Measurements from ENCODE around the gene TCN1. TPM values are rescaled to one million over a fixed set of nuclear protein-coding genes. Genes with fewer than 3 reads are reported as not detected.
"Not testable (repeated sequence)": the region's sequence is repeated elsewhere in the genome, so short reads cannot be mapped to it uniquely, and the experiment has no call there.

Gene TCN1
- total RNA-seq, 2 experiments from 2014 or later: not detected

DNA sequence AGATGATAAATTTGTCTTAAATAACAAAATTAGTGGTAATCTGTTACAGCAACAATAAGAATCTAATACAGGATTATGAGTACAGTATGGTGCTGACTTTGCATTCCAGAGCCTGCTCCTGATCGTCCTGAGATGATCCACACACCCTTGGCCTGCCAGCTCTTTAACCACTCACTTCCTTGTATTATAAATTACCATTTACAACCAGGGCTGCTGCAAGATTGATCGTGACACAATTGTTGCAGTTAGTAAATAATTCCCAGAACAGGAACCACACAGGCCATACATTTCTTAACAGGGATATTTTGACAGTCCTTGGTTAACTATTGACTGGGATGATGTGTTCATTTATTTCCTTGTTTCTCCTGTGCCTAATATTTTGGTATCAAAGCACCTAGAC lies 17.2 kb downstream of the TCN1 start:
- intact Hi-C loops (cut with micrococcal nuclease; ENCODE audit: unreplicated experiment): no loop called here
- no peak for TF ChIP-seq CTCF (conservative IDR thresholded peaks at IDR 0.05; ENCODE audit: low read length)
- TF ChIP-seq EZH2phosphoT487 (IDR thresholded peaks at IDR 0.05; ENCODE audit: borderline replicate concordance, low read depth, low read length): no peak
- CTCF ChIA-PET (ENCODE audit: unreplicated experiment): no interaction called here

DNA sequence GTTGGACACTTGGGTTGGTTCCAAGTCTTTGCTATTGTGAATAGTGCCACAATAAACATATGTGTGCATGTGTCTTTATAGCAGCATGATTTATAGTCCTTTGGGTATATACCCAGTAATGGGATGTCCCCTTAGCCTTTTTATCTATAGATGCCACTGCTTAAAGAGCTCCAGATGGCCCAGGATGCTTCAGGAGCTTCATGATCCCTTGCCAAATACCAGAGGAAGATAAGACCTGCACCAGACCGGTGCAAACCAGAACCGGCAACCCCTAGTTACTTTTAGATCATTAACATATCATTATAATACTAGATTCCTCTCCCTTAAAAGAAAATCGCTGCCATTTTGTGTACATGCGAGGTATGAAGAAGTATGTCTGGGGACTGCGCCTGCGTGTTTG lies 17.8 kb downstream of the TCN1 start:
- intact Hi-C loops (cut with micrococcal nuclease; ENCODE audit: unreplicated experiment); H3K4me3 ChIP-seq (ENCODE audit: low read depth, low read length, poor library complexity, severe bottlenecking); H2AFZ ChIP-seq (ENCODE audit: low read length); H3K36me3 ChIP-seq (ENCODE audit: insufficient read depth, low read length); H3K4me1 ChIP-seq (ENCODE audit: insufficient read depth, low read length, poor library complexity, severe bottlenecking); POLR2A ChIA-PET; H3K9me2 ChIP-seq (ENCODE audit: insufficient read depth, low read length); H4K20me1 ChIP-seq (ENCODE audit: insufficient read depth, low read length); DNase-seq (ENCODE audit: low spot score); H3K9me3 ChIP-seq (ENCODE audit: low read length); H3K27ac ChIP-seq (ENCODE audit: low read depth, low read length, poor library complexity, severe bottlenecking); CTCF ChIA-PET (ENCODE audit: unreplicated experiment); BruUV-seq (replicated peaks); H3K79me2 ChIP-seq (ENCODE audit: insufficient read depth, low read depth, low read length); H3K4me2 ChIP-seq (ENCODE audit: low read length): not testable (repeated sequence)

More for the DNA sequence above, 17.2 kb downstream of the TCN1 start:
- H3K4me1 ChIP-seq (ENCODE audit: insufficient read depth, low read length, poor library complexity, severe bottlenecking): no peaks in the 10 kb centered on the region
- no peak overlapping the region for H3K4me3 ChIP-seq (ENCODE audit: low read depth, low read length, poor library complexity, severe bottlenecking)
- BruUV-seq (replicated peaks): no TSS peak
- no peaks in the 10 kb centered on the region for H3K36me3 ChIP-seq (ENCODE audit: insufficient read depth, low read length)
- no peak overlapping the region for H2AFZ ChIP-seq (ENCODE audit: low read length)
- no peak overlapping the region for H3K27ac ChIP-seq (ENCODE audit: low read depth, low read length, poor library complexity, severe bottlenecking)
- POLR2A ChIA-PET: interaction anchor here (0.6 kb wide), 1 partner anchor 20 kb away, joined by 3 read pairs; no protein-coding TSS in a partner anchor
- H3K4me2 ChIP-seq (ENCODE audit: low read length): no peak overlapping the region
- DNase-seq (ENCODE audit: low spot score): no peak
- no peaks in the 10 kb centered on the region for H3K79me2 ChIP-seq (ENCODE audit: insufficient read depth, low read depth, low read length)
- H4K20me1 ChIP-seq (ENCODE audit: insufficient read depth, low read length): no peaks in the 10 kb centered on the region
- H3K9me2 ChIP-seq (ENCODE audit: insufficient read depth, low read length): no peaks in the 10 kb centered on the region
- H3K9me3 ChIP-seq (ENCODE audit: low read length): no peaks in the 10 kb centered on the region

GRCh38 chr11:59847626-59848025 lies 18.7 kb downstream of the TCN1 start:
- H3K36me3 ChIP-seq (ENCODE audit: insufficient read depth, low read length): no peaks in the 10 kb centered on the region
- H3K4me3 ChIP-seq (ENCODE audit: low read depth, low read length, poor library complexity, severe bottlenecking): no peak overlapping the region
- DNase-seq (ENCODE audit: low spot score): no peak
- no peak overlapping the region for H2AFZ ChIP-seq (ENCODE audit: low read length)
- H3K27ac ChIP-seq (ENCODE audit: low read depth, low read length, poor library complexity, severe bottlenecking): no peak overlapping the region
- no peak overlapping the region for H3K4me2 ChIP-seq (ENCODE audit: low read length)
- H3K79me2 ChIP-seq (ENCODE audit: insufficient read depth, low read depth, low read length): no peaks in the 10 kb centered on the region
- no TSS peak for BruUV-seq (replicated peaks)
- ChIA-PET POLR2A (interaction anchor here (0.7 kb wide), 1 partner anchor 289 kb away, joined by 5 read pairs; no protein-coding TSS in a partner anchor), CTCF (ENCODE audit: unreplicated experiment) (no interaction called here)
- no peaks in the 10 kb centered on the region for H3K9me2 ChIP-seq (ENCODE audit: insufficient read depth, low read length)
- H3K4me1 ChIP-seq (ENCODE audit: insufficient read depth, low read length, poor library complexity, severe bottlenecking): no peaks in the 10 kb centered on the region
- H4K20me1 ChIP-seq (ENCODE audit: insufficient read depth, low read length): no peaks in the 10 kb centered on the region
- no peak for TF ChIP-seq EZH2phosphoT487 (IDR thresholded peaks at IDR 0.05; ENCODE audit: borderline replicate concordance, low read depth, low read length)
- no peak for TF ChIP-seq CTCF (conservative IDR thresholded peaks at IDR 0.05; ENCODE audit: low read length)
- intact Hi-C loops (cut with micrococcal nuclease; ENCODE audit: unreplicated experiment): no loop called here
- no peaks in the 10 kb centered on the region for H3K9me3 ChIP-seq (ENCODE audit: low read length)
